ENCODE measurements around the gene CAP2. TPM values are rescaled to one million over a fixed set of nuclear protein-coding genes. Genes with fewer than 3 reads are reported as not detected.
"Not testable (repeated sequence)": the region's sequence is repeated elsewhere in the genome, so short reads cannot be mapped to it uniquely, and the experiment has no call there.

Gene CAP2
- total RNA-seq, 1 donor from 2014 or later, result 9.3 TPM

DNA sequence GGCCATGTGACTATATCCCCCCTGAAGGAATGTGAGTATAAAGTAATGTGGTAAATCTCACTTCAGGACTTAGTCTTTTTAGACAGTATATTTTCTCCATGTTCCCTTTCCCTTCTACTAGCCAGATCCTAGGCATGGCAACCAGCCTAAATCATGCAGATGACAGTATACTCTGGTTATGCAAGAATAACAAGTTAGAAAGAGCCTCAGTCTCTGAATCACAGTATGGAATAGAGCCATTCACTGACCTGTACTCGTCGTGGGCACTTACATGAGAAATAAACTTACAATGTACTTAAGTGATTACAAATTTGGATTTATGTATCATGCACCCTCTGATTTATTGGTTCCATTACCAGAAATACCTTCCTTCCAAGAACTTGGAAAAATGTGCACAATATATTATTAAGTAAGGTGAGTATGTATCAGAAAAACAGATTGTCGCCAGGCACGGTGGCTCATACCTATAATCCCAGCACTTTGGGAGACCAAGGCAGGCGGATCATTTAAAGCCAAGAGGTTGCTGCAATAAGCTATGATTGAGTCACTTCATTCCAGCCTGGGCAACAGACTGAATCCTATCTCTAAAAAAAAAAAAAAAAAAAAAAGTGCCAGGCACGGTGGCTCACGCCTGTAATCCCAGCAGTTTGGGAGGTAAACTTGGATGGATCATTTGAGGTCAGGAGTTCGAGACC, 181.6 kb downstream of the CAP2 start:
- no peak for DNase-seq (ENCODE audit: low spot score)

DNA sequence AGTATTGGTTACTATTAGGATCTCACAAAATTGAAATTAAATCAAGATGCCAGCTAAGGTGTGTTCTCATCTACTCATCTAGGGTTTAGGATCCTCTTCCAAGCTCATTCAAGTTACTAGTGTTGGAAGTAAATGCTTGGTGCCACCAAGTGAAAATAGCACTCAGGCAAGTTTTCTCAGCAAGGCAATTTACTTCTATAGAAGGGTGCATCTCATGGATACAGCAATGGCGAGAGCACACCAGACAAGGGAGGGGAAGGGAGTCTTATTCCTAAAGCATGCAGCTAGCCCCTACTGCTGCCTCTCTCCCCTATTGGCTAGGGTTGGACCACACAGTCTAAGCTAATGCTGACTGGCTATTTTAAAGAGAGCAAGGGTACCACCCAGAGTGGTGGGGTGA, 183.7 kb downstream of the CAP2 start:
- no peak for DNase-seq (ENCODE audit: low spot score)

DNA sequence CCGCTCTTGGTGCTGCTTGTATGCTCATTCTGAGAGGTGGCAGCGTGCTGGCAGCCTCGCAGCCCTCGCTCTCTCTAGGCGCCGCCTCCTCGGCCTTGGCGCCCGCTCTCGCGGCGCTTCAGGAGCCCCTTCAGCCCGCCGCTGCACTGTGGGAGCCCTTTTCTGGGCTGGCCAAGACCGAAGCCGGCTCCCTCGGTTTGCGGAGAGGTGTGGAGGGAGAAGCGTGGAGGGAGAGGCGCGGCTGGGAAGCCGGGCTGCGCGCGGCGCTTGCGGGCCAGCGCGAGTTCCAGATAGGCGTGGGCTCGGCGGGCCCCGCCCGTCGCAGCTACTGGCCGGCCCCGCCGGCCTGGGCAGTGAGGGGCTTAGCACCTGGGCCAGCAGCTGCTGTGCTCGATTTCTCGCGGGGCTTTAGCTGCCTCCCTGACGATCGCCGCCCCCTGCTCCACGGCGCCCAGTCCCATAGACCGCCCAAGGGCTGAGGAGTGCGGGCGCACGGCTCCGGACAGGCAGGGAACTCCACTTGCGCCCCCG, 187.2 kb downstream of the CAP2 start:
- no peak for DNase-seq (ENCODE audit: low spot score)

DNA sequence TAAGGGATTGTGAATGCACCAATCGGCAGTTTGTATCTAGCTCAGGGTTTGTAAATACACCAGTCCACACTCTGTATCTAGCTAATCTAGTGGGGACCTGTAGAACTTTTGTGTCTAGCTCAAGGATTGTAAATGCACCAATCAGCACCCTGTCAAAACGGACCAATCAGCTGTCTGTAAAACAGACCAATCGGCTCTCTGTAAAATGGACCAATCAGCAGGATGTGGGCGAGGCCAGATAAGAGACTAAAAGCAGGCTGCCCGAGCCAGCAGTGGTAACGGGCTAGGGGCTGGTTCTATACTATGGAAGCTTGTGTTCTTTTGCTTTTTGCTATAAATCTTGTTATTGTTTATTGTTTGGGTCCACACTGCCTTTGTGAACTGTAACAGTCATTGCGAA, 187.9 kb downstream of the CAP2 start:
- not testable (repeated sequence) for DNase-seq (ENCODE audit: low spot score)

DNA sequence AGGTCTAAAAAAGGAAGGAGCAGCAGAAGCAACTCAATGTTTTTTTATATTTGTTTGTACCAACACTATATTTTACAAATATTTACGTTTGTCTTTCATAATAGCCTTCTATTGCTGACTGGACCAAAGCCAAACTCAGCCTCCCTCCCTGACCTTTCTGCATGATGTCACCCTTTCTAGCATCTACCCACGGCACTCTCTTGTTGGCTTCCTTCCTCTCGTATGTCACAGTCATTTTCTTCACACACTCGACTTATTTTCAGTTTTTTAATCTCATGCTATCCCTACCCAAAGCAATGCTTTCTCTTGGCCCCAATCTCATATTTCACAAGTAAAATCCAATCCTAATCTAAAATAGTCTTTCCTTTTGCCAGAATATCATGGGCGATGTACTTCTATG, 190.4 kb downstream of the CAP2 start:
- DNase-seq (ENCODE audit: low spot score), result no peak

DNA sequence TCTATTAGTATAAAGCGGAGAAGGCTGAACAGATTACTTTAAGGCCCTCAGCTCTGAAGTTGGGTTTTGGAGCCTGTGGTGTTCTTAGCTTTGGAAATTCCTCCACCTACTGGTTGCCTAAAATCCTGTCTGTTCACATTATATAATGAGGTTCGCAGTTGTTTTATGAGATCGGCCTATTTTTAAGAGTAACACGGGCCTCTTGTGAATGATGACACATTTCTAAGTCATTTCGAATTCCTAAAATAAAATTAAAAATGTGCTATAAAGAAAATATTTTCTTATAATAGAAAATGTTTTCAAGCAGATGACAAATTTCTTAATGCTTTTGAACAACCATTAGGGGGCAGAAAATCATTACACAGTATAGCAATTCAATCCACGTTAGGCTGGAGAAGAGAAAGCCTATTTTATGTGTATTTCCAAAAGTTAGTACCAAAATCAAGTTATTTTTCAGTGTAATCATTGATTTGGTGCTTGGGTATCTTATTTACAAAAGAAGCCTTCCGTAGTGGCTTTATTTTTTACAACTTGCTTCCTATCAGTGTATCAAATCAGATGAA, 190.9 kb downstream of the CAP2 start:
- no peak for DNase-seq (ENCODE audit: low spot score)

DNA sequence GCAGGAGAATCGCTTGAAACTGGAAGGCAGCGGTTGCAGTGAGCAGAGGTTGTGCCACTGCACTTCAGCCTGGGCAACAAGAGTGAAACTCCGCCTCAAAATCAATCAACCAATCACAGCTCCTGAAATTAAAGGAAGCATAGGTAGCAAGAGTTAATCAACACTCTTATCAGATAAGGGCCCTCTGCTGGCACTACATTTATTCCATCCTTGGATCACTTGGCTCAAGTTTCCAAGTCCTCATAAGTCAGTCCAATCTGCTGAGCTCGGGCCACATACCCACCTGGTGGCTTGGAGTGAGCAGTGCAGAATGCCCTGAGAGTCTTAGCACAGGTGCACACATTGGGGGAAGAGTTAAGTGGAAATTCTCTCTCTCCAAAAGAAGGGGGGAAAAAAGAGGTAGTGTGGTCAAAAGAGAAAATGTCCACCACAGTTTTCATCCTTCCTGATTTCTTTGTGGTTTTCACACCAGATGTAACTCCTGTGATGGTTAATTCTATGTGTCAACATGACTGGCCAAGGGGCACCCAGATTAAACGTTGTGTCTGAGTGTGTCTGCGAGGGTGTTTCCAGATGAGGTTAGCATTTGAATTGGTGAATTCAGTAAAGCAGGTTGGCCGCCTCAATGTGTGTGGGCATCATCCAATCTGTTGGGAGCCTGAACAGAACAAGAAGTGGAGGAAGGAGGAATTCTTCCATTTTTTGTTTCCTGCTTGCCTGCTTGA, 192.5 kb downstream of the CAP2 start:
- DNase-seq (ENCODE audit: low spot score), result no peak

DNA sequence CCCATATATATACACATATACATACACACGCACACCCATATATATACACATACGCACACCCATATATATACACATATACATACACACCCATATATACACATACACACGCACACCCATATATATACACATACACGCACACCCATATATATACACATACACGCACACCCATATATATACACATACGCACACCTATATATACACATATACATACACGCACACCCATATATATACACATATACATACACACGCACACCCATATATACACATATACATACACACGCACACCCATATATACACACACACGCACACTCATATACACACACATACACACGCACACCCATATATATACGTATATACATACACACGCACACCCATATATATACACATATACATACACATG, 193.2 kb downstream of the CAP2 start:
- not testable (repeated sequence) for DNase-seq (ENCODE audit: low spot score)

DNA sequence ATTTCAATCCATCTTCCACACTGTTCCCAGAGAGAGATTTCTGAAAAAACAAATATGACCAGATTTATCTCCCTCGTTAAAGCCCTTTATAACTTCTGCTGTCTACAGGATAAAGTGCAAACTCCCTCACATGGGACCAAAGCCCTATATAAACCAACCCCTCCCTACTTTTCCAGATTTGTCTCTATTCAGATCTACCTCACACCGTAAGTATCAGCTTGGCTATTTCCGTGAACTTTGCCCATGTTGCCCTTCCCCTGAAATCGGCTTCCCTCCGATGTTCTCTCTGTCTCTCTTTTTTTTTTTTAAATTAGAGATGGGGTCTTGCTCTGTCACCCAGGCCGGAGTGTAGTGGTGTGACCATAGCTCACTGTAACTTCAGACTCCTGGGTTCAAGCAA, 194.6 kb downstream of the CAP2 start:
- DNase-seq (ENCODE audit: low spot score), result no peak

DNA sequence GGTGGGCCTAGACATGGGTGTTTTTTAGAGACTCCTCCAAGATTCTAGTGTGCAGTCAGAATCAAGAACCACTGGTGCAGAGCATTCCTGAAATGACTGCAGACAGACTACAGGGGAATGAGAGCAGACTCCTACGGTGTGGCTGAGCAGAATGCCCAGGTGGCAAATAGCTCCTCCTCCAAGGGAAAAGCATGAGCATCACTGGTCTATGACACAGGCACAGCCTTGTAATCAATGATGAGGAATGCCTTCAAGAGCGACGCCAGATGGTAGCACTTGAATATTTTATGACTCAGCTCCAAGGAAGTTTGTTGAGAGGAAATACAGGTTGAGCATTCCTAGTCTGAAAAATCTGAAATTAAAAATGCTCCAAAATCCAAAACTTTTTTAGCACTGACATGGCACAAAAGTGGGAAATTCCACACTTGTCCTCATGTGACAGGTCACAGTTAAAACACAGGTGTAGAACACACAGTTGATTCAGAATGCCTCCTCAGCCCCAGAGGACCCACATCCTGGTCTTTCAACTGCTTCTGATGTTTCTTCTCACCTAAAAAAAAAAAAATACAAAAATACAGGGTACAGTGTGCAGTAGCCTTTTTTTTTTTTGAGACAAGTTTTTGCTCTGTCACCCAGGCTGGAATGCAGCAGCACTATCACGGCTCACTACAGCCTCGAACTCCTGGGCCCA, 196.2 kb downstream of the CAP2 start:
- no peak for DNase-seq (ENCODE audit: low spot score)

DNA sequence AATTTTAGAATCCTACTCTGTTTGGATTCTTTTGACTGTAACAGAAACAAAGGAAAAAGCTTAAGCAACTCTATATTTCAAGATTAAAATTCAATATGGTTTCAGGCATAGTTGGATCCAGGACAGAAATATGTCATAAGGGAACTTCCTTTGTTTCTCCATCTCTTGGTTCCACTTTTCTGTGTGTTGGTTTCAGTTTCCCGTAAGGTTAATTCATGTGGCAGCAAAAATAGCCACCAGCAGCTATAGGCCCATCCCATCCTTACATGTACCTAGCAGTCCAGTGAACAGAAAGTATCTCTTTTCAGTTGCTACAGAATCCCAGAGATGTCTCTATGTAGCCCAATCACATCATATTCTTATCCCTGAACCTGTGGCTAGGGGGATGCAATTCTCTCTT, 197.9 kb downstream of the CAP2 start:
- DNase-seq (ENCODE audit: low spot score), result no peak

DNA sequence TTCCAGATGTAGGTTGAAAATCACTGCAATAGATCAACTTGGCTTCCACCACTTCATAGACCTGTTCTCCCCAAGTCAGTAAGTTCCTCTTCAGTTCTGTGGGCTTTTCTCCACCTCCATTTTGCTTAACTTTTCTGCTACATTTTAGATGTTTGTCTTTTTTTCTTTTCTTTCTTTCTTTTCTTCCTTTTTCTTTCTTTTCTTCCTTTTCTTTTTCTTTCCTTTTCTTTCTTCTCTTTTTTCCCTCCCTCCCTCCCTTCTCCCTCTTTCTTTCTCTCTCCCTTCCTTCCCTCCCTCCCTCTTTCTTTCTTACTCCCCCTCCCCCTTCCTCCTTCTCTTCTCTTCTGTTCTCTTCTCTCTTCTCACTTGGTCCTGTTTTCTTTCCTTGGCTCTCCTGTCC, 199.9 kb downstream of the CAP2 start:
- DNase-seq (ENCODE audit: low spot score), result no peak

DNA sequence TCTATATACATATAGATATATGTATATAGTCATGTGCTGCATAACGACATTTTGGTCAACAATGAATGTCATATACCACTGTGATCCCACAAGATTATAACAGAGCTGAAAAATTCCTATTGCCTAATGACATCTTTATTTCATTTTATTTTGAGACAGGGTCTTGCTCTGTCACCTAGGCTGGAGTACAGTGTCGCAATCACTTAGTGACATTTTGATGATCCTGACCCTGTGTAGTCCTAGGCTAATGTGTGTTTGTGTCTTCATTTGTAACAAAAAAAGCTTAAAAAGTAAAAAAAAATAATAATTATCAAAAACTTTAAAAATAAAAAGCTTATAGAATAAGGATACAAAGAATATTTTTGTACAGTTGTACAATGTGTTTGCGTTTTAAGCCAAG, 202.7 kb downstream of the CAP2 start:
- DNase-seq (ENCODE audit: low spot score), result no peak

DNA sequence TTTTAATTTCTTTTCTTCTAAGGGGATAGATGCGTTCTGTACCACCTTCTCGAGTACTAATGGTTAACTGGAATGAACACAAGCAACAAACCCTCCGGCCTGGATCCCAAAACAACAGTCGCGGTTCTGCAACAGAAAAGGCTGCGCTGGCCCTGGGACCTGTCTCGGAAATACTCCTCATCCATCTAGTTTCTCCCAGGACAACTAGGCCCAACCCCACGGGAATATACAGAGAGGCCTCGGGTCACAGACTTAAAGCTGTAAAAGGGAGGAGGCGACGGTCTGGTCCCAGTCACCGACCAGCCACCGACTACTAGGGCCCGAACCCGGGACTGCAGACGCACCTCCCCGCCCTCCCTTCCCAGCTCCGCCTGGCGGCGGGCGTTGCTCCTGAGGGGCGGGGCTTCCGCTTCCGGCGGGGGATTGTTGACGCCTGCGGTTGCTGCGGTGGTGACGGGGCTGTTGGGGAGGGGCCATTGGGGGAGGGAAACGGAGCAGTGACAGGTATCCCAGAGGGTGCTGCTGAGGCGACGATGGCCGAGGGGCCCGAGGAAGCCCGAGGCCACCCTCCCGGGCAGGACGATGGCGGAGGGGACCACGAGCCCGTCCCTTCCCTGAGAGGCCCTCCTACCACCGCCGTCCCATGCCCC, 206.6 kb downstream of the CAP2 start, which contains the start of gene FAM8A1:
TSS of gene FAM8A1 (plus strand) at position 426 of the 650 bp plus-strand sequence. CDS start at position 534, 108 bp downstream.
- peak; percentile 99 for DNase-seq (ENCODE audit: low spot score)

DNA sequence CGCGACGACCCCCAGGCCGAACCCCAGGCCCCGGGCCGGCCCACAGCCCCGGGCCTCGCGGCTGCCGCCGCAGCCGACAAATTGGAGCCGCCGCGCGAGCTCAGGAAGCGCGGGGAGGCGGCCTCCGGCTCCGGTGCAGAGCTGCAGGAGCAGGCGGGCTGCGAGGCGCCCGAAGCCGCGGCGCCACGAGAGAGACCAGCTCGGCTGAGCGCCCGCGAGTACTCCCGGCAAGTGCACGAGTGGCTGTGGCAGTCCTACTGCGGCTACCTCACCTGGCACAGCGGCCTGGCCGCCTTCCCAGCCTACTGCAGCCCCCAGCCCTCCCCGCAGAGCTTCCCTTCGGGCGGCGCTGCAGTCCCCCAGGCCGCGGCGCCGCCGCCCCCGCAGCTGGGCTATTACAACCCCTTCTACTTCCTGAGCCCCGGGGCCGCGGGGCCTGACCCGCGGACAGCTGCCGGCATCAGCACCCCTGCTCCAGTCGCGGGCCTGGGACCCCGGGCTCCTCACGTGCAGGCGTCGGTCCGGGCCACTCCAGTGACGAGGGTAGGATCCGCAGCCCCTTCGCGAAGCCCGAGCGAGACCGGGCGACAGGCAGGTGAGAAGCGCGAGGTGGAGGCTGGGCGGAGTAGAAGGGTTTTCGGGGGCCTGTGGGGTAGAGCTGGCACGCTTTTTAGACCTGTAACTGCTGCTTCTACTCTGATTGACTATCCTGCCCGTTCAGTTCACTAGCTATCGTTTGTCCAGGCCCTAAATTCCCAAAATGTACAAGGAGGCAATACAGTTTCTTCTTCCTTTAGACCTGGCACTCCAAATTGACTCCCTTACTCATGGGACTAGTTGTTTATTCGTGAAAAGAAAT, 207.4 kb downstream of the CAP2 start:
- DNase-seq (ENCODE audit: low spot score), result peak; percentile 90

DNA sequence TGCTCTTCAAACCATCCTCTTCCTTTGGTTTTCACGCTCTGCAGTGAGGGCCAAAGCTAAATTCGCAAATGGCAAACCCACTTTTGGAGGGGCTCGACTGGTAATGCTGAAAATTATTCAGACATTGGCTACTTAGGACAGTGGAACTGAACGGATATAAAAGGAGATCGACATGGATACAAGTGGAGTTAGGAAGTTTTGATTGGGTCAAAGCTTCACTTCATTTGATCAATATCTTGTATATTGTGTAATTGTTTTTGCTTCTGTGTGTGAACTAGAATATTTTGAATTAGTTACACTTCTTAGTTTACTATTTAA, 207.9 kb downstream of the CAP2 start:
- DNase-seq (ENCODE audit: low spot score), result no peak

DNA sequence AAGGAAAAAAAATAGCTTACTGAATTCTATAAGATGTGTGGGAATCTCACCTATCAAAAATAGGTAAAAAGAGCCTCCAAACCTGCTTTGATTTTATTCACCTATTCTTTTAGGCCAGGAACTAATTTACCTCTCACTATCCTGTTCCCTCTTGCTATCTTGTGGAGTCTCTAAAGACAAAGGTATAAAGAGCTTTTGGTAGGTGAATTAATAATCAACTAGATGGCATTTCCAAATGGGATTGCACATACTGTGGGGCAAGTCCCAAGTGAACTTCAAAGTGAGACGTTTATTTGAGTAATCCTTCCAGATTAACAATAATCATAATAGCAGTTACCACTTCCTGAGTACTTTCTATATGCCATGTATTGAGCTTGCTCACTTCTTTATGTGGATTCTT, 209.5 kb downstream of the CAP2 start:
- DNase-seq (ENCODE audit: low spot score), result no peak

DNA sequence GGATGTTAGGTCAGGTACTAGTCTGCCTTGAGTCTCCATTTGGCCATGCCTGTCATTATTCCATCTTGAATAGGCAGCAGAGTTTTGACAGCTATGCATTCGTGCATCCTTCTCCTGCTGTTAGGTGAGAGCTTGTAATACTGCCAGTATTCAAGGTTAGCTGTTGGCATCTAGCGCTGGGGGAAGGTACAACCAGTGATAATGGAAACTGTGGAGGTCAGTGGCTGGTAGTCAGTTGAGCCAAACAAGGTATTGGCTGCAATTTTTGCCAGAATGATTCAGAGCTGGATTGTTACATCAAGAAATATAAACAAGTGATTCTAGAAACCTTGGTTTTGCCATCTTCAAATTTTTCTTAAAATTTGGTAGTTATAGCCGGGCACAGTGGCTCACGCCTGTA, 213.2 kb downstream of the CAP2 start:
- DNase-seq (ENCODE audit: low spot score), result no peak

All from mesenteric fat pad (tissue), 1 donor.